Stomach (tissue), 9 donors: ENCODE data around the gene NUP93. TPM values are rescaled to one million over a fixed set of nuclear protein-coding genes. Genes with fewer than 3 reads are reported as not detected.

Experiments used
- DNase-seq, 2 donors: peaks; one replicate each; pipeline versions ENCODE4 v3.0.0 to v3.0.0-alpha.2; 2013 to 2019
- H3K27ac ChIP-seq, 5 donors: fragments of 200-600 bp in 4 of 5; sonication (generic) in 4 of 5; one replicate each; pipeline ENCODE4 v1.5.1; 2013 to 2019; ENCODE audit warnings: mild to moderate bottlenecking in 1 of 5, moderate library complexity in 1 of 5
- H3K27me3 ChIP-seq, 3 donors: fragments of 200-600 bp; sonication (generic); one replicate each; pipeline ENCODE4 v1.5.1; 2017 to 2019; ENCODE audit warnings: mixed run types in 1 of 3
- H3K36me3 ChIP-seq, 4 donors: fragments of 200-600 bp; sonication (generic); 1 replicate in 3 of 4; 2 replicates in 1 of 4; pipeline ENCODE4 v1.5.1; 2016 to 2019
- H3K4me1 ChIP-seq, 4 donors: fragments of 200-600 bp; sonication (generic); one replicate each; pipeline ENCODE4 v1.5.1; 2016 to 2019
- H3K4me3 ChIP-seq, 4 donors: fragments of 200-600 bp; sonication (generic) in 3 of 4; one replicate each; pipeline ENCODE4 v1.5.1; 2016 to 2019; ENCODE audit warnings: mild to moderate bottlenecking in 1 of 4
- H3K9me3 ChIP-seq, 4 donors: fragments of 200-600 bp; sonication (generic); one replicate each; pipeline ENCODE4 v1.5.1; 2016 to 2019
- EP300 ChIP-seq: sonication (generic); formaldehyde crosslinking; IDR thresholded peaks from one replicate; pipeline ENCODE4 v1.6.1; 2017; ENCODE audit warnings: antibody characterized with exemption
- POLR2A ChIP-seq, 4 donors: fragments of 450-650 bp; IDR thresholded peaks; one replicate each; pipeline ENCODE4 v1.6.1; 2016; ENCODE audit warnings: antibody characterized with exemption in 4 of 4, control low read depth in 2 of 4, mild to moderate bottlenecking in 1 of 4, moderate library complexity in 1 of 4
- POLR2AphosphoS5 ChIP-seq, 3 donors: sonication (generic); formaldehyde crosslinking; IDR thresholded peaks; one replicate each; pipeline ENCODE4 v1.6.1; 2016; ENCODE audit warnings: antibody characterized with exemption in 3 of 3
- WGBS, 5 donors: extraction: QIAGEN DNeasy Blood & Tissue Kit in 3 of 5; methylation state at CpG; one replicate each; pipeline versions ENCODE4 v1.1.5 to v1.1.7; 2013 to 2018; 5-methylcytosine and 5-hydroxymethylcytosine counted together
- intact Hi-C: fragments of 100-400 bp; cut with DNase I; formaldehyde crosslinking; loops from one replicate; pipeline ENCODE4 v1.15.1; 2023; ENCODE audit warnings: low total_unique reads
- polyA plus RNA-seq, 3 donors: library from polyadenylated mRNA; stranded (reverse); fragments of 200-250 nt; gene quantifications; one replicate each; pipeline ENCODE4 v1.2.3, GENCODE V29; 2013
- total RNA-seq, 5 donors: library from RNA; depleted of rRNA; stranded (reverse); fragments of >200 nt; gene quantifications; one replicate each; pipeline versions ENCODE4 v1.1.0 to v1.2.3, GENCODE V29; 2014 to 2016
- TF ChIP-seq, protein P1 (sequence below), 7 experiments: fragments of 450-650 bp in 4 of 7; fragments of 200-600 bp in 3 of 7; sonication (generic) in 3 of 7; IDR thresholded peaks; one replicate each; pipeline ENCODE4 v1.5.1; 2016 to 2019; ENCODE audit warnings: antibody characterized with exemption in 7 of 7, control low read depth in 2 of 7, mild to moderate bottlenecking in 1 of 7
- donor health status: healthy with polysubstance abuse.
- donor health status: Bipolar disorder and iron deficiency.
- donor health status: healthy.

The NUP93 gene
- total and polyA plus RNA-seq, 8 donors = 26.7 to 184 (median 47.2) TPM

DNA sequence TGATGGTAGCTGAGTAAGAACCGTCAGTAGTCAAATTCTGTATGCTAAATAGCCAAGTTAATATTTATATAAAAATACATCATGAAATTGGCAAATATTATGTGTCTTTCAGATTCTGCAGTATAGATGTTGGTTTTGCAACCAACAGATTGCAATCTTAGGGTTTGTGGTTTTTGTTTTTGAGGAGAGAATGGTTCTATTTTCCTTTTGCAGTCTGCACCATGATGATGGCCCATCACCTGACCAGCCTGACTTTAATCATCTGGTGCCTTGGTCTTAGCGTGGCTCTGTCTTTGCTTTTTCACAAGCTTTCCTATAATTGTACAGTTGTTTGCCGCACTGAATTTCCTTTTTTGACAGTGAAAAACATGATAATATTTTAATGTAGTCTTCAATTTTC, 50.7 kb downstream of the NUP93 start:
- Histone ChIP-seq H3K4me3 (no peak overlapping the region), H3K27ac (no peak overlapping the region), H3K36me3 (no peaks in the 10 kb centered on the region), H3K27me3 (no peaks in the 10 kb centered on the region), H3K4me1 (peaks cover 6 to 19% (median 12%) of the 10 kb centered on the region in 4 donors), H3K9me3 (no peaks in the 10 kb centered on the region)
- WGBS, 5 donors = 83 to 91% (median 88%) methylated on average over 3 of the region's 3 CpGs
- intact Hi-C loops = no loop called here
- TF ChIP-seq POLR2AphosphoS5 (IDR thresholded peaks at IDR 0.05) (no peak), POLR2A (IDR thresholded peaks at IDR 0.05) (no peak), EP300 (no peak)
- TF ChIP-seq, protein P1, sequence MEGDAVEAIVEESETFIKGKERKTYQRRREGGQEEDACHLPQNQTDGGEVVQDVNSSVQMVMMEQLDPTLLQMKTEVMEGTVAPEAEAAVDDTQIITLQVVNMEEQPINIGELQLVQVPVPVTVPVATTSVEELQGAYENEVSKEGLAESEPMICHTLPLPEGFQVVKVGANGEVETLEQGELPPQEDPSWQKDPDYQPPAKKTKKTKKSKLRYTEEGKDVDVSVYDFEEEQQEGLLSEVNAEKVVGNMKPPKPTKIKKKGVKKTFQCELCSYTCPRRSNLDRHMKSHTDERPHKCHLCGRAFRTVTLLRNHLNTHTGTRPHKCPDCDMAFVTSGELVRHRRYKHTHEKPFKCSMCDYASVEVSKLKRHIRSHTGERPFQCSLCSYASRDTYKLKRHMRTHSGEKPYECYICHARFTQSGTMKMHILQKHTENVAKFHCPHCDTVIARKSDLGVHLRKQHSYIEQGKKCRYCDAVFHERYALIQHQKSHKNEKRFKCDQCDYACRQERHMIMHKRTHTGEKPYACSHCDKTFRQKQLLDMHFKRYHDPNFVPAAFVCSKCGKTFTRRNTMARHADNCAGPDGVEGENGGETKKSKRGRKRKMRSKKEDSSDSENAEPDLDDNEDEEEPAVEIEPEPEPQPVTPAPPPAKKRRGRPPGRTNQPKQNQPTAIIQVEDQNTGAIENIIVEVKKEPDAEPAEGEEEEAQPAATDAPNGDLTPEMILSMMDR (IDR thresholded peaks at IDR 0.05) = no peak
- no peak for DNase-seq

DNA sequence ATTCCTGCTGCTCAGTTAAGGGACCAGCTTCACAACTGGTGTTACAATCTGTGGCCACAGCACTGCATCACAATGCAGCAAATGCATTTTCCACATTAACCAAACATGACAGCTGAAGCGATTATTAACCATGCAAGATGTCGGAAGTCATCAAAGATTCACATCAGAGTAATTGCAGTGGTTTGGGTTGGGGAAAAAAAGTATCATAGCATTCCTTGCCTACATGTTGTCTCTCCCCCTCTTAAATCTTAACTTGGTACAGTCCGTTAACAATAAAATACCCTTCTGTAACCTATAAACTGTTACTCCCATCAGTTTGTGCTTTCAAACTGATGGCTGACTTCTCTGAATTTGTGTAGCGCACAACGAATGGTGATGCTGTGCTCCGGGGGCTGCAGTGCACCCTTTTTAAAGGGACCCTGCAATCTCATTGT, 51.6 kb downstream of the NUP93 start:
- WGBS, 5 donors = 82 to 88% (median 86%) methylated on average over 6 of the region's 6 CpGs
- H3K4me1 ChIP-seq = peaks cover 3 to 10% (median 7%) of the 10 kb centered on the region in 4 donors
- H3K36me3 ChIP-seq = no peaks in the 10 kb centered on the region
- no peak for DNase-seq
- no peak overlapping the region for H3K4me3 ChIP-seq
- no peaks in the 10 kb centered on the region for H3K9me3 ChIP-seq
- no peaks in the 10 kb centered on the region for H3K27me3 ChIP-seq
- no peak for TF ChIP-seq EP300
- TF ChIP-seq POLR2A (IDR thresholded peaks at IDR 0.05) = no peak
- TF ChIP-seq POLR2AphosphoS5 (IDR thresholded peaks at IDR 0.05) = no peak
- TF ChIP-seq, protein P1 (IDR thresholded peaks at IDR 0.05) = no peak
- no peak overlapping the region for H3K27ac ChIP-seq
- intact Hi-C loops = no loop called here

DNA sequence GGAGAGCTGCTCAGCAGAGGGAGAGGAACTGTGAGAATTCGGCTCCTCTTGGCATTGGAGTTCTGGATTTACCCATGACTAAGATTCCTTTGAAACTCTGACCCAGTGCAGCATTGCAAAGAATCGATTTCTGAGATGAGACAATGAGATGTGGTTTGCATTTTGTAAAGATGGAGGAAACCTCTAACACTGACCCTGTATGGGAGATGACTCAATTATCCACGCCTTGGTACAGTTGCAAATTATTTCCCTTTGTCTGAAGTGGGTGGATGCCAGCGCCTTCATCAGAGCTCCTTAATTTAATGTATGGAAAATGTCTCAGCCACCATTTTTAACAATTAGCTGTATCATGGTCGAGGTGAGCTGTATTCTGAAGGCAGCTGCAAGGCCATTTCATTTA, 53.4 kb downstream of the NUP93 start:
- H3K4me3 ChIP-seq = no peak overlapping the region
- 76 to 89% (median 86%) methylated on average over 5 of the region's 5 CpGs for WGBS, 5 donors
- H3K36me3 ChIP-seq = no peaks in the 10 kb centered on the region
- H3K4me1 ChIP-seq = peaks cover 0 to 6% (median 0%) of the 10 kb centered on the region in 4 donors
- no peaks in the 10 kb centered on the region for H3K27me3 ChIP-seq
- TF ChIP-seq, protein P1 (IDR thresholded peaks at IDR 0.05) = no peak
- TF ChIP-seq POLR2A (IDR thresholded peaks at IDR 0.05) (no peak), EP300 (no peak), POLR2AphosphoS5 (IDR thresholded peaks at IDR 0.05) (no peak)
- H3K27ac ChIP-seq = no peak overlapping the region
- intact Hi-C loops = no loop called here
- no peaks in the 10 kb centered on the region for H3K9me3 ChIP-seq
- DNase-seq = no peak

DNA sequence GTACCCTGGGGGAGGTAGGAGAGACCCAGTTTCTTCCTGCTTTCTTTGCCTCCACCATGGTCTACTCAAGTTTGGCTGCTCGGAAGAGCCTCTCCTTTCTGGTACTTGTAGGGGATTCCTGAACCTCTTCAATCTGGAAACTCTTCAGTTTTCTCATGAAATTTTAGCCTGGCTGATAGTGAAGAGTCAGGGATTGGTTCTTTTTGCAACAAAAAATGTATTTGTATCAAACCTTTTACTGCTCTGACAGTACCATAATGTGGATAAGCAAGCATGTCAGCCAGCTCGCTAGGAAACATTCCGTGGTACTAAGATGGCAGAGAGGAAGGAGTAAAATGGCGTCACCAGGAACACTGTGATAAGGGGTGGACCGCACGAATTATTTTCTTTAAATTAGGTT, 55.4 kb downstream of the NUP93 start:
- Histone ChIP-seq H3K36me3 (no peaks in the 10 kb centered on the region), H3K4me1 (peaks cover 0 to 6% (median 0%) of the 10 kb centered on the region in 4 donors), H3K9me3 (no peaks in the 10 kb centered on the region), H3K4me3 (no peak overlapping the region), H3K27me3 (no peaks in the 10 kb centered on the region), H3K27ac (no peak overlapping the region)
- WGBS, 5 donors = 96 to 99% (median 98%) methylated on average over 6 of the region's 6 CpGs
- intact Hi-C loops = no loop called here
- DNase-seq = no peak
- no peak for TF ChIP-seq POLR2A (IDR thresholded peaks at IDR 0.05)
- TF ChIP-seq, protein P1 (IDR thresholded peaks at IDR 0.05) = no peak
- TF ChIP-seq POLR2AphosphoS5 (IDR thresholded peaks at IDR 0.05) = no peak
- TF ChIP-seq EP300 = no peak
